ENCODE measurements around the gene YTHDC1. TPM values are rescaled to one million over a fixed set of nuclear protein-coding genes. Genes with fewer than 3 reads are reported as not detected.

The YTHDC1 gene
- polyA plus RNA-seq, 1 donor, result 119 TPM

- Histone ChIP-seq H3K4me1 (ENCODE audit: control insufficient read depth, insufficient read depth, low read length) (peaks cover 11% of the 10 kb centered on the region), H3K9me3 (ENCODE audit: control insufficient read depth, low read depth, low read length) (no peaks in the 10 kb centered on the region), H3K36me3 (ENCODE audit: control insufficient read depth, insufficient read depth, low read length) (no peaks in the 10 kb centered on the region), H3K27me3 (ENCODE audit: control insufficient read depth, insufficient read depth, low read length) (no peaks in the 10 kb centered on the region), H3K27ac (ENCODE audit: low read length) (no peak overlapping the region), H3K4me3 (ENCODE audit: low read length) (no peak overlapping the region)
- no CpG with 5 or more reads among the region's 2 CpGs for WGBS (ENCODE audit: insufficient coverage, low lambda C conversion rate)
- peak in 1 of 2 donors; percentile 25 for DNase-seq
Measured at GRCh38 chr4:68272860-68273259, 77.0 kb downstream of the YTHDC1 start.

- DNase-seq, result peak in 1 of 2 donors; percentile 10
- no peaks in the 10 kb centered on the region for H3K36me3 ChIP-seq (ENCODE audit: control insufficient read depth, insufficient read depth, low read length)
- WGBS (ENCODE audit: insufficient coverage, low lambda C conversion rate), result 86% methylated on average over 2 of the region's 2 CpGs
- peak overlapping the region; percentile 11 for H3K4me3 ChIP-seq (ENCODE audit: low read length)
- H3K27ac ChIP-seq (ENCODE audit: low read length), result peak overlapping the region; percentile 20
- peaks cover 11% of the 10 kb centered on the region for H3K4me1 ChIP-seq (ENCODE audit: control insufficient read depth, insufficient read depth, low read length)
- H3K9me3 ChIP-seq (ENCODE audit: control insufficient read depth, low read depth, low read length), result no peaks in the 10 kb centered on the region
- H3K27me3 ChIP-seq (ENCODE audit: control insufficient read depth, insufficient read depth, low read length), result no peaks in the 10 kb centered on the region
Measured at GRCh38 chr4:68272380-68272779, 77.5 kb downstream of the YTHDC1 start.

- H3K36me3 ChIP-seq (ENCODE audit: control insufficient read depth, insufficient read depth, low read length), result no peaks in the 10 kb centered on the region
- H3K4me1 ChIP-seq (ENCODE audit: control insufficient read depth, insufficient read depth, low read length), result peaks cover 11% of the 10 kb centered on the region
- 55% methylated on average over 3 of the region's 11 CpGs for WGBS (ENCODE audit: insufficient coverage, low lambda C conversion rate)
- no peaks in the 10 kb centered on the region for H3K27me3 ChIP-seq (ENCODE audit: control insufficient read depth, insufficient read depth, low read length)
- DNase-seq, result peak in 1 of 2 donors; percentile 53
- H3K4me3 ChIP-seq (ENCODE audit: low read length), result peak overlapping the region; percentile 11
- H3K27ac ChIP-seq (ENCODE audit: low read length), result no peak overlapping the region
- no peaks in the 10 kb centered on the region for H3K9me3 ChIP-seq (ENCODE audit: control insufficient read depth, low read depth, low read length)
Measured at GRCh38 chr4:68271851-68272357, 78.0 kb downstream of the YTHDC1 start.

- peak in 1 of 2 donors; percentile 32 for DNase-seq
- H3K4me3 ChIP-seq (ENCODE audit: low read length), result no peak overlapping the region
- peaks cover 3% of the 10 kb centered on the region for H3K4me1 ChIP-seq (ENCODE audit: control insufficient read depth, insufficient read depth, low read length)
- H3K36me3 ChIP-seq (ENCODE audit: control insufficient read depth, insufficient read depth, low read length), result no peaks in the 10 kb centered on the region
- H3K27ac ChIP-seq (ENCODE audit: low read length), result peak overlapping the region; percentile 10
- no peaks in the 10 kb centered on the region for H3K27me3 ChIP-seq (ENCODE audit: control insufficient read depth, insufficient read depth, low read length)
- WGBS (ENCODE audit: insufficient coverage, low lambda C conversion rate), result no CpG with 5 or more reads among the region's 2 CpGs
- H3K9me3 ChIP-seq (ENCODE audit: control insufficient read depth, low read depth, low read length), result peaks cover 4% of the 10 kb centered on the region
Measured at GRCh38 chr4:68267433-68267944, 82.4 kb downstream of the YTHDC1 start.

GRCh38 chr4:68264875-68265565 is 84.9 kb downstream of the YTHDC1 start:
- Histone ChIP-seq H3K4me3 (ENCODE audit: low read length) (no peak overlapping the region), H3K27me3 (ENCODE audit: control insufficient read depth, insufficient read depth, low read length) (no peaks in the 10 kb centered on the region), H3K36me3 (ENCODE audit: control insufficient read depth, insufficient read depth, low read length) (no peaks in the 10 kb centered on the region), H3K27ac (ENCODE audit: low read length) (no peak overlapping the region), H3K9me3 (ENCODE audit: control insufficient read depth, low read depth, low read length) (peaks cover 4% of the 10 kb centered on the region), H3K4me1 (ENCODE audit: control insufficient read depth, insufficient read depth, low read length) (no peaks in the 10 kb centered on the region)
- WGBS (ENCODE audit: insufficient coverage, low lambda C conversion rate), result no CpG with 5 or more reads among the region's 3 CpGs
- no peak for DNase-seq

Other genes starting within 250 kb of the YTHDC1 start
- not detected for gene TMPRSS11F, start 220.2 kb downstream of the YTHDC1 start, polyA plus RNA-seq
- gene TMPRSS11B, start 104.4 kb downstream of the YTHDC1 start, polyA plus RNA-seq, result 0.03 TPM
- gene TMPRSS11E, start 97.4 kb upstream of the YTHDC1 start, polyA plus RNA-seq, result 0.04 TPM
- 287 TPM for gene UGT2B17, start 226.2 kb upstream of the YTHDC1 start, polyA plus RNA-seq